Right atrium auricular region (tissue), 2 donors: ENCODE data around the gene KLK1. TPM values are rescaled to one million over a fixed set of nuclear protein-coding genes. Genes with fewer than 3 reads are reported as not detected.

Source experiments
- DNase-seq: peaks from one replicate; pipeline ENCODE4 v3.0.0-alpha.2; 2019; ENCODE audit warnings: low spot score
- H3K27ac ChIP-seq, 2 donors: fragments of 200-600 bp; sonication (generic); 1 replicate in 1 of 2; 2 replicates in 1 of 2; pipeline ENCODE4 v1.5.1; 2016 to 2019
- H3K27me3 ChIP-seq, 2 donors: fragments of 200-600 bp; sonication (generic); one replicate each; pipeline versions ENCODE4 v1.5.1 to v1.6.0; 2017 to 2019
- H3K36me3 ChIP-seq: fragments of 200-600 bp; sonication (generic); one replicate; pipeline ENCODE4 v1.5.1; 2016
- H3K4me1 ChIP-seq, 2 donors: fragments of 200-600 bp; sonication (generic); one replicate each; pipeline versions ENCODE4 v1.5.1 to v1.6.0; 2017 to 2019
- H3K4me3 ChIP-seq, 2 donors: fragments of 200-600 bp; sonication (generic); 1 replicate in 1 of 2; 2 replicates in 1 of 2; pipeline ENCODE4 v1.5.1; 2017 to 2019; ENCODE audit warnings: mild to moderate bottlenecking in 1 of 2, moderate library complexity in 1 of 2
- H3K9me3 ChIP-seq, 2 donors: fragments of 200-600 bp; sonication (generic); one replicate each; pipeline ENCODE4 v1.5.1; 2019
- total RNA-seq, 2 donors: library from RNA; depleted of rRNA; stranded (reverse); fragments of >200 nt; gene quantifications; one replicate each; pipeline ENCODE4 v1.1.0, GENCODE V29; 2016
- TF ChIP-seq, protein P1 (sequence below), 2 donors: fragments of 200-600 bp; sonication (generic); IDR thresholded peaks; one replicate each; pipeline ENCODE4 v1.5.1; 2019; ENCODE audit warnings: antibody characterized with exemption in 2 of 2

The KLK1 gene
- total RNA-seq, 2 donors from 2014 or later, result 0.51 TPM; not detected in 1

DNA sequence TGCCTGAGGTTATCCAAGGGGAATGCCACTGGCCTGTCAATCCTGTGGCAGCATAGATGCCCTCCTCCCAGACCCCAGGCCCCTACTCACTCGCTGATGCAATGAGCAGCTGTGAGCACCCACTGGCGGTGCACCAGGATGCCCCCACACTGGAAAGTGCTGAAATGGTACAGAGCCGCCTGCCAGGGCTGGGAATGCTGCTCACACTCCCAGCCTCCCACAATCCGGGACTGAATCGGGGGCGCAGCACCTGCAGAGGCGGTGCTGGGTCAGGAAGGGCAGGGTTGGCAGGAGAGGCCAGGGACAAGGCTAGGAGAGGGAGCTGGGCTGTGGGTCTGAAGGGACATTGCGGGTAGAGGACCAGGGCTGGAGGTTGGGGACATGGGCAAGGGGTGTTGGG is 2.0 kb downstream of the KLK1 start:
- Histone ChIP-seq H3K4me3 (no peak overlapping the region), H3K36me3 (no peaks in the 10 kb centered on the region), H3K27me3 (peaks cover 9 to 33% of the 10 kb centered on the region in 2 donors), H3K4me1 (peaks cover 0 to 21% of the 10 kb centered on the region in 2 donors), H3K9me3 (no peaks in the 10 kb centered on the region), H3K27ac (no peak overlapping the region)
- DNase-seq, result no peak
- TF ChIP-seq, protein P1, sequence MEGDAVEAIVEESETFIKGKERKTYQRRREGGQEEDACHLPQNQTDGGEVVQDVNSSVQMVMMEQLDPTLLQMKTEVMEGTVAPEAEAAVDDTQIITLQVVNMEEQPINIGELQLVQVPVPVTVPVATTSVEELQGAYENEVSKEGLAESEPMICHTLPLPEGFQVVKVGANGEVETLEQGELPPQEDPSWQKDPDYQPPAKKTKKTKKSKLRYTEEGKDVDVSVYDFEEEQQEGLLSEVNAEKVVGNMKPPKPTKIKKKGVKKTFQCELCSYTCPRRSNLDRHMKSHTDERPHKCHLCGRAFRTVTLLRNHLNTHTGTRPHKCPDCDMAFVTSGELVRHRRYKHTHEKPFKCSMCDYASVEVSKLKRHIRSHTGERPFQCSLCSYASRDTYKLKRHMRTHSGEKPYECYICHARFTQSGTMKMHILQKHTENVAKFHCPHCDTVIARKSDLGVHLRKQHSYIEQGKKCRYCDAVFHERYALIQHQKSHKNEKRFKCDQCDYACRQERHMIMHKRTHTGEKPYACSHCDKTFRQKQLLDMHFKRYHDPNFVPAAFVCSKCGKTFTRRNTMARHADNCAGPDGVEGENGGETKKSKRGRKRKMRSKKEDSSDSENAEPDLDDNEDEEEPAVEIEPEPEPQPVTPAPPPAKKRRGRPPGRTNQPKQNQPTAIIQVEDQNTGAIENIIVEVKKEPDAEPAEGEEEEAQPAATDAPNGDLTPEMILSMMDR (IDR thresholded peaks at IDR 0.05), result no peak

DNA sequence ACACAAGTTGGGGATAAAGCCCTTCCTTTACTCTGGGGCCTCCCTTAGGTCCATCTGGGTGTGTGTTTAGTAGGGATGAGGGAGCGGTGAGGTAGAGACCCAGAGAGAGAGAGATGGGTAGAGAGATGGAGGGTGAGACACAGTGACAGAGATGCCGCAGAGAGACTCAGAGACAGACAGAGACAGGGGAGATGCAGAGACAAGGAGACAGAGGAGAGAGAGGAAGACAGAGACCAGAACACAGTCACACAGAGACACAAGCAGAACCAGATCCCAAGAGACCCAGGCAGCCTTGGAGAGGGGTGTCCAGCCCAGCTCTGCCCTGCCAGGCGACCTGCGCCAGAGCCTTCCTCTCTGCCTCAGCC is 2.4 kb downstream of the KLK1 start:
- Histone ChIP-seq H3K36me3 (no peaks in the 10 kb centered on the region), H3K27me3 (peaks cover 9 to 33% of the 10 kb centered on the region in 2 donors), H3K9me3 (no peaks in the 10 kb centered on the region), H3K4me3 (no peak overlapping the region), H3K27ac (no peak overlapping the region), H3K4me1 (peaks cover 0 to 21% of the 10 kb centered on the region in 2 donors)
- no peak for DNase-seq
- TF ChIP-seq, protein P1 (IDR thresholded peaks at IDR 0.05), result no peak

DNA sequence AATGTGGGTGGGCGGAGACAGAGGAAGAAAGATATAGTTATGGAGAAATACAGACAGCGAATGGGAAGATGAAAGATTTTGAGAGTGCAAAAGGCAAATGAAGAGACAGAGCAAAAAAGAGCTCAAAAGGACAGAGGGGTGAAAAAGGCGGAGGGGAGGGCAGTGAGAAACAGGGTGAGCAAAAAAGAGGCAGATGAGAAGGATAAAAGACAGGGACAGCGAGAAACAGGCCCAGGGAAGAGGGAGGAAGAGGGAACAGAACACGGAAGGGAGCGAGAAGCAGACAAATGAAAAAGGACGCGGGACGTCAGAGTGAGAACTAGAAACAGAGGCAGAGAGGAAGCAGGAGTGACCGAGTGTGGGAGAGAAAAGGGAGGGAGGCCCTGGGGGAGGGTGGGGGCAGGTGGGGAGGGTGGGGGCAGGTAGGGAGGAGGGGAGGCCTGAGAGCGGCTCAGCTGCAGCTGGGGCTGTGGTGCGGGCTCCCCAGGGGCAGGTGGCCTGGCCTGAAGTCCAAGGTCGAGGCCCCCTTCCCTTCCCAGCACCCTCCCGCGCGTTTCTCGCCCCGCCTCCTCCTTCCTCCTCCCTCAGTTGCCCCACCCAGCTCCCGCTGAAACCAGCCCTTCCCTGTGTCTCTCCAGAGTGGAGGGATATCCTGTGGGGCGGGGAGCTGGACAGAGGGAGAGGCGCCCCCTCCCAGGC is 2.9 kb downstream of the KLK1 start:
- H3K36me3 ChIP-seq, result no peaks in the 10 kb centered on the region
- H3K9me3 ChIP-seq, result no peaks in the 10 kb centered on the region
- DNase-seq, result no peak
- TF ChIP-seq, protein P1 (IDR thresholded peaks at IDR 0.05), result no peak
- H3K27ac ChIP-seq, result no peak overlapping the region
- H3K27me3 ChIP-seq, result peaks cover 9 to 33% of the 10 kb centered on the region in 2 donors
- H3K4me3 ChIP-seq, result peak overlapping the region in 1 of 2 donors; percentile 22
- peaks cover 0 to 21% of the 10 kb centered on the region in 2 donors for H3K4me1 ChIP-seq

DNA sequence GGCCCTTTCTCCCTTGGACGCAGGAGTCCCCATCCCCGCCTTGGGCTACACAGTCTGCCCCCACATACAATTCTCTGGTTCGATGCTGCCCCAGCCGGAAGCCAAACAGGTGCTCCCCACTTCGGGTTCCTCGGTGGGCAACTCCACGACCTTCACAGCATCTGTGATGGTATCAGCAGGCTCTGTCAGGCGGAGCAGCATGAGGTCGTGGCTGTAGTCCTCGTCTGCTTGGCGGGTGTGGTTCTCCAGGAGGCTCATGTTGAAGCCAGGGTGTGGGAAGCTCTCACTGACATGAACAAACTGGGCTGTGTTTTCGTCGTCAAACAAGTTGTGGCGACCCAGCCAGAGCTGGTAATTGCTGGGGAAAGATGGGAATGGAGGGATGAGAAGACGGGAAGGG is 3.5 kb downstream of the KLK1 start:
- H3K4me3 ChIP-seq, result no peak overlapping the region
- H3K36me3 ChIP-seq, result no peaks in the 10 kb centered on the region
- H3K27ac ChIP-seq, result no peak overlapping the region
- H3K9me3 ChIP-seq, result no peaks in the 10 kb centered on the region
- TF ChIP-seq, protein P1 (IDR thresholded peaks at IDR 0.05), result no peak
- DNase-seq, result no peak
- H3K27me3 ChIP-seq, result peaks cover 9 to 33% of the 10 kb centered on the region in 2 donors
- H3K4me1 ChIP-seq, result peaks cover 0 to 21% of the 10 kb centered on the region in 2 donors

DNA sequence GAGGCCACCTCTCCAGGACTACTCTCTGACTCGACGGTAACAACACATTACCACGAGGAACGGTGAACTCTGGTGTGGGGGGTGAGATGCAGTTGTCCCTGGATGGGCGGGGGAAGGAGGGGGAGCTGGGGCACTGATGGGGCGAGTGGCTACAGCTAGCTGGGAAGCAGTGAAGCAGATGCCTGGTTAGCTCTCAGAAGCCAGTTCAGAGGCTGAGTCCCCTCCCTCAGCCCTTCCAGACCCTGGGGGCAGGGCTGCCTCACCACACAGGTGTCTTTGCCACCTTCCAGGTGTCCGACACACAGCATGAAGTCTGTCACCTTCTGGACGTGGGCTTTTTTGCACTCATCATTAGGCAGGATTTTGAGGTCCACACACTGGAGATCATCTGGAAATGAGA is 4.0 kb downstream of the KLK1 start:
- H3K27ac ChIP-seq, result no peak overlapping the region
- H3K27me3 ChIP-seq, result peaks cover 9 to 33% of the 10 kb centered on the region in 2 donors
- H3K9me3 ChIP-seq, result no peaks in the 10 kb centered on the region
- TF ChIP-seq, protein P1 (IDR thresholded peaks at IDR 0.05), result no peak
- H3K36me3 ChIP-seq, result no peaks in the 10 kb centered on the region
- DNase-seq, result no peak
- no peak overlapping the region for H3K4me3 ChIP-seq
- peaks cover 0 to 21% of the 10 kb centered on the region in 2 donors for H3K4me1 ChIP-seq
